ENCODE measurements around the gene ABCB11. TPM values are rescaled to one million over a fixed set of nuclear protein-coding genes. Genes with fewer than 3 reads are reported as not detected.

The ABCB11 gene
- total and polyA plus RNA-seq, 2 donors (not counting 3 experiments of a cell fraction or from before 2014, with no cell fraction given): 0.22 to 0.44 TPM

- dilution Hi-C loops (cut with MboI; ENCODE audit: extremely low pct_ligation_motif_present, low sequenced_read_pairs) (no loop called here), intact Hi-C loops (cut with micrococcal nuclease) (no loop called here)
- no peaks in the 10 kb centered on the region for H3K9me3 ChIP-seq (replicated peaks; ENCODE audit: control insufficient read depth, insufficient read depth, low read length)
- CTCF ChIA-PET: no interaction called here
- no peak overlapping the region for H3K4me2 ChIP-seq (ENCODE audit: insufficient read depth, low read length)
- TF ChIP-seq FOS (IDR thresholded peaks at IDR 0.05; ENCODE audit: borderline replicate concordance, insufficient read depth, low read length): no peak
- no peak for TF ChIP-seq JUN (IDR thresholded peaks at IDR 0.05; ENCODE audit: borderline replicate concordance, insufficient read depth, insufficient read length, low read depth)
- TF ChIP-seq EZH2 (IDR thresholded peaks at IDR 0.05; ENCODE audit: borderline replicate concordance, low read depth, low read length, severe bottlenecking): no peak
- no peak for TF ChIP-seq POLR2A (IDR thresholded peaks at IDR 0.05; ENCODE audit: low read depth, low read length)
- no peak for TF ChIP-seq POLR2AphosphoS5 (IDR thresholded peaks at IDR 0.05; ENCODE audit: insufficient read depth, low read depth, low read length)
- TF ChIP-seq, protein P1, sequence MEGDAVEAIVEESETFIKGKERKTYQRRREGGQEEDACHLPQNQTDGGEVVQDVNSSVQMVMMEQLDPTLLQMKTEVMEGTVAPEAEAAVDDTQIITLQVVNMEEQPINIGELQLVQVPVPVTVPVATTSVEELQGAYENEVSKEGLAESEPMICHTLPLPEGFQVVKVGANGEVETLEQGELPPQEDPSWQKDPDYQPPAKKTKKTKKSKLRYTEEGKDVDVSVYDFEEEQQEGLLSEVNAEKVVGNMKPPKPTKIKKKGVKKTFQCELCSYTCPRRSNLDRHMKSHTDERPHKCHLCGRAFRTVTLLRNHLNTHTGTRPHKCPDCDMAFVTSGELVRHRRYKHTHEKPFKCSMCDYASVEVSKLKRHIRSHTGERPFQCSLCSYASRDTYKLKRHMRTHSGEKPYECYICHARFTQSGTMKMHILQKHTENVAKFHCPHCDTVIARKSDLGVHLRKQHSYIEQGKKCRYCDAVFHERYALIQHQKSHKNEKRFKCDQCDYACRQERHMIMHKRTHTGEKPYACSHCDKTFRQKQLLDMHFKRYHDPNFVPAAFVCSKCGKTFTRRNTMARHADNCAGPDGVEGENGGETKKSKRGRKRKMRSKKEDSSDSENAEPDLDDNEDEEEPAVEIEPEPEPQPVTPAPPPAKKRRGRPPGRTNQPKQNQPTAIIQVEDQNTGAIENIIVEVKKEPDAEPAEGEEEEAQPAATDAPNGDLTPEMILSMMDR (IDR thresholded peaks at IDR 0.05; ENCODE audit: extremely low read depth in 1 of 2, insufficient read depth in 1 of 2, low read depth in 1 of 2, low read length in 2 of 2): no peak
- TF ChIP-seq MAX (IDR thresholded peaks at IDR 0.05; ENCODE audit: insufficient read depth, insufficient read length): no peak
- no peak for TF ChIP-seq GATA2 (IDR thresholded peaks at IDR 0.05; ENCODE audit: insufficient read depth, insufficient read length, low read depth, low read length)
- TF ChIP-seq MYC (IDR thresholded peaks at IDR 0.05; ENCODE audit: low read depth, low read length): no peak
- H4K20me1 ChIP-seq (replicated peaks; ENCODE audit: control insufficient read depth, extremely low read depth, insufficient read depth, low read length): no peaks in the 10 kb centered on the region
- H2AFZ ChIP-seq (ENCODE audit: low read depth, low read length): no peak overlapping the region
- H3K27ac ChIP-seq (ENCODE audit: insufficient read depth, low read depth, low read length): no peak overlapping the region
- no peak for FAIRE-seq
- POLR2A ChIA-PET: no interaction called here
- H3K4me3 ChIP-seq (replicated peaks in 1 of 3; ENCODE audit: insufficient read depth in 1 of 3, low read depth in 1 of 3, low read length in 3 of 3): no peak overlapping the region
- no peaks in the 10 kb centered on the region for H3K36me3 ChIP-seq (ENCODE audit: control insufficient read depth in 2 of 2, extremely low read depth in 1 of 2, insufficient read depth in 2 of 2, low read length in 2 of 2)
- H3K79me2 ChIP-seq (ENCODE audit: control insufficient read depth, insufficient read depth, low read length): no peaks in the 10 kb centered on the region
- H3K4me1 ChIP-seq (ENCODE audit: control insufficient read depth, extremely low read depth, insufficient read depth, low read length): no peaks in the 10 kb centered on the region
- no peaks in the 10 kb centered on the region for H3K9me1 ChIP-seq (replicated peaks; ENCODE audit: control insufficient read depth, extremely low read depth, insufficient read depth, low read length)
- BruUV-seq (replicated peaks): no TSS peak
- no peak overlapping the region for H3K9ac ChIP-seq (replicated peaks; ENCODE audit: extremely low read depth, insufficient read depth, low read length)
- no peak for DNase-seq (ENCODE audit: low read depth, low spot score)
- H3K27me3 ChIP-seq (ENCODE audit: control insufficient read depth in 2 of 2, insufficient read depth in 2 of 2, low read length in 2 of 2): no peaks in the 10 kb centered on the region
These were observed 104.3 kb downstream of the ABCB11 start for GRCh38 chr2:168926621-168927386.

Measured in endothelial cell of umbilical vein (primary cell).